ENCODE data around the gene COL8A1.

The COL8A1 gene

GRCh38 chr3:99640214-99640851, 1.9 kb downstream of the COL8A1 start (continued):
- no peak for TF ChIP-seq CREB5 (CRISPR knock-in tag; IDR thresholded peaks at IDR 0.05; ENCODE audit: low read depth)
- TF ChIP-seq ESRRG (CRISPR knock-in tag; IDR thresholded peaks at IDR 0.05), result no peak
- no peak for TF ChIP-seq TOX (CRISPR knock-in tag; IDR thresholded peaks at IDR 0.05; ENCODE audit: borderline replicate concordance)
- TF ChIP-seq PPARA (CRISPR knock-in tag; IDR thresholded peaks at IDR 0.05; ENCODE audit: borderline replicate concordance), result no peak
- TF ChIP-seq CSDC2 (CRISPR knock-in tag; IDR thresholded peaks at IDR 0.05), result no peak
- no peak for TF ChIP-seq OSR1 (CRISPR knock-in tag; IDR thresholded peaks at IDR 0.05)

- ATAC-seq, result no peak
- no peak for TF ChIP-seq ZC3H10 (CRISPR knock-in tag; IDR thresholded peaks at IDR 0.05)
- TF ChIP-seq BACH2 (CRISPR knock-in tag; IDR thresholded peaks at IDR 0.05; ENCODE audit: borderline replicate concordance), result no peak
- TF ChIP-seq CSDC2 (CRISPR knock-in tag; IDR thresholded peaks at IDR 0.05), result no peak
- no peak for TF ChIP-seq SNAI2 (CRISPR knock-in tag; IDR thresholded peaks at IDR 0.05)
- TF ChIP-seq PPARA (CRISPR knock-in tag; IDR thresholded peaks at IDR 0.05; ENCODE audit: borderline replicate concordance), result no peak
These were observed 3.1 kb downstream of the COL8A1 start for GRCh38 chr3:99641480-99641879.

- no peak for ATAC-seq
These were observed 3.6 kb downstream of the COL8A1 start for GRCh38 chr3:99641982-99642381.

GRCh38 chr3:99644017-99644416, 5.6 kb downstream of the COL8A1 start:
- TF ChIP-seq SNAI2 (CRISPR knock-in tag; IDR thresholded peaks at IDR 0.05) (no peak), PPARA (CRISPR knock-in tag; IDR thresholded peaks at IDR 0.05; ENCODE audit: borderline replicate concordance) (no peak), CSDC2 (CRISPR knock-in tag; IDR thresholded peaks at IDR 0.05) (no peak), PATZ1 (CRISPR knock-in tag; IDR thresholded peaks at IDR 0.05; ENCODE audit: borderline replicate concordance) (no peak), CREB5 (CRISPR knock-in tag; IDR thresholded peaks at IDR 0.05; ENCODE audit: low read depth) (no peak), ZNF70 (CRISPR knock-in tag; IDR thresholded peaks at IDR 0.05) (no peak), ESRRG (CRISPR knock-in tag; IDR thresholded peaks at IDR 0.05) (no peak), ZNF565 (CRISPR knock-in tag; conservative IDR thresholded peaks at IDR 0.05; ENCODE audit: low read depth) (no peak), GLIS3 (CRISPR knock-in tag; IDR thresholded peaks at IDR 0.05) (no peak), TCF4 (CRISPR knock-in tag; IDR thresholded peaks at IDR 0.05; ENCODE audit: borderline replicate concordance) (no peak), ZFP30 (CRISPR knock-in tag; IDR thresholded peaks at IDR 0.05) (no peak)
- no peak for ATAC-seq

More at GRCh38 chr3:99641982-99642381, 3.6 kb downstream of the COL8A1 start:
- TF ChIP-seq ESRRG (CRISPR knock-in tag; IDR thresholded peaks at IDR 0.05) (no peak), TOX (CRISPR knock-in tag; IDR thresholded peaks at IDR 0.05; ENCODE audit: borderline replicate concordance) (no peak), TSHZ2 (CRISPR knock-in tag; IDR thresholded peaks at IDR 0.05) (no peak), ZFP3 (CRISPR knock-in tag; IDR thresholded peaks at IDR 0.05) (no peak), TCF4 (CRISPR knock-in tag; IDR thresholded peaks at IDR 0.05; ENCODE audit: borderline replicate concordance) (no peak), ZNF8 (CRISPR knock-in tag; IDR thresholded peaks at IDR 0.05) (no peak), OSR1 (CRISPR knock-in tag; IDR thresholded peaks at IDR 0.05) (no peak), ZFP30 (CRISPR knock-in tag; IDR thresholded peaks at IDR 0.05) (no peak), ARNTL (CRISPR knock-in tag; IDR thresholded peaks at IDR 0.05; ENCODE audit: borderline replicate concordance, low read depth) (no peak), ZNF565 (CRISPR knock-in tag; conservative IDR thresholded peaks at IDR 0.05; ENCODE audit: low read depth) (no peak), ISL1 (CRISPR knock-in tag; IDR thresholded peaks at IDR 0.05) (no peak), ZNF70 (CRISPR knock-in tag; IDR thresholded peaks at IDR 0.05) (no peak), PATZ1 (CRISPR knock-in tag; IDR thresholded peaks at IDR 0.05; ENCODE audit: borderline replicate concordance) (no peak)

Measured in SK-N-SH treated with all-trans-retinoic acid at 6 μM for 48 hours (cell line).